Measurements from ENCODE around the gene BICD2.
A peak's percentile ranks its signal among the peaks of the same experiment; 100 is the strongest.
"Not testable (repeated sequence)": the region's sequence is repeated elsewhere in the genome, so short reads cannot be mapped to it uniquely, and the experiment has no call there.

Gene BICD2

DNA sequence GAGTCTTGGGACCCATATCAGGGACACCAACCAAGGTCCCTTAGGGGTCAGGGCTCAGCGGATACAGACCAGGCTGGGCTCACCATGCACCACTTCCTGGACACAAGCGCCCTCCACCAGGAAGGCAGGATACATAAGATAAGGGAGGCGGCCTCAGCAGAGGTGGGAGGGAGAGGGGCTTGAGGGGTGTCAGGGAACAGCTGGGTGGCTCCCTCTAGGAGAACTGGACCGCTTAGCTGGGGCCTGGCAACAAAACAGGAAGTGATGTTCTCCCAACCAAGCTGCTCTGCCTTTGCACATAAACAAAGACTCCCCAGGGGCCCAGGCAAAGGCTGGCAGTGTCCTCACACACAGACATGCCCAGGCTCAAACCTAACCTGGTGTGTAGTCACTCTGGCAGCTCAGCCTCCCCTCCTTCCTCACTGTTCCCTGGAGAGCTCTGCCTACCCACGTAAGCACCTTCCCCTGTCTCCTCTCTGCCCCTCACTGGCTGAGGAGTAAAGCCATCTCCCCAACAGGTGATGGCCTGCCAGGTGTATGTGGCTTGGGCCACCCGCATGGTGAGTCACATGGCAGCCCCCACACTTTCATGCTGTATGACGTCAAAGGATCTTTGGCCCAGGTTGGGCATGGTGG lies 5.8 kb upstream of the BICD2 start:
- DNase-seq: no peak

GRCh38 chr9:92769990-92770359 lies 5.3 kb upstream of the BICD2 start:
- DNase-seq: no peak

DNA sequence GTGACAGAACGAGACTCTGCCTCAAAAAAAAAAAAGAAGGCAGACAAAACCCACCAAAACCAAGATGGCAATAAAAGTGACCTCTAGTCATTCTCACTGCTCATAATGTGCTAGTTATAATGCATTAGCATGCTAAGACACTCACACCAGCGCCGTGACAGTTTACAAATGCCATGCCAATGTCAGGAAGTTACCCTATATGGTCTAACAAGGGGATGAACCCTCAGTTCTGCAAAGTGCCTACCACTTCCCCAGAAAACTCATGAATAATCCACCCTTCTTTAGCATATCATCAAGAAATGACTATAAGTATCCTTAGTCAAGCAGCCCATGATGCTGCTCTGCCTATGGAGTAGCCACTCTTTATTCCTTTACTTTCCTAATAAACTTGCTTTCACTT lies 4.7 kb upstream of the BICD2 start:
- DNase-seq: no peak

- not testable (repeated sequence) for DNase-seq
Observed at GRCh38 chr9:92768816-92769215, 4.2 kb upstream of the BICD2 start.

GRCh38 chr9:92767066-92768054 lies 2.7 kb upstream of the BICD2 start:
- DNase-seq: no peak

DNA sequence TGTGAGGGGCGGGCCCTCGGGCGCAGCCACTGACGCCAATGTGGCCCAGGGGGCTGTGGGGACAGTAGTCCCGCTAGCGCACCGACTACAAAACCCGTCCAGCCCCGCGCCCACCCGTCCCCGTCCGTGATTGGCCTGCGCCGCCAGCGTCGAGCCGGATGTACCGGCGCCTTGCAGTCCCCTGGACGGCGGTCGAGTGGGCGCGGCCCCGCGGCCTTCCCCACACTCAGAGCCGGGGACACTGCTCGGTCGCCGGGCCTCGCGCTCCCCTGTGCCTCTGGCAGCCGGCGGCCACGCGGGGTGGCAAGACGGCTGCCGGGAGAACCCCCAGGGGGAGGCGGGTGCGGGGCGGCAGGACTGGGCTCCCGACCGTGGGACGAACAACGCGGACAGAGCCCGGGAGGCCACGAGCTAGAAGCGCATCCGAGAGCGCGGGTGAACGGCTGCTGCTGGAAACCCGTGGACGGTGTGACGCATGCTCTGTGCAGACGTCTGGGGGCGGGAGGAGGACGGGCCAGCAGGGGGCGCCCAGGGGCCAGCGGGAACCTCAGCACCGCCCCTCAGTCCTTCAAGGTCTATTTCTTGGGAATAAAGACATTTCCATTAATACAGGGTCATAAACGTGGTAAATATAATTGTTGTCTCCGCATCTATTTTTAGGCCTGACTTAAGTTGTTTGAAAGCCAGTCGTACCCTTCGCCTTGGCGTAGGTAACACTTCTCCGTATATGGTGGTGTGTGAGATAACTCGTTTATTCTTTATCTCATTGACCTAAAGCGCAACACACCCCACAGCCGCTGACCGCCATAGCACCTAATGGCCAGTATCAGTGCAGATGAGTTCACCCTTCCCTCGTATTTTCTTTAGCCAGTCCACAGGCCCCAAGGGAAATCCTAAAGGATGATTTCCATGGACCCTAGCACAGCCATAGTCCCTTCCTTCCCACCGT lies 629 bp upstream of the BICD2 start:
- DNase-seq: peak; percentile 92

GRCh38 chr9:92763721-92764380 lies 782 bp downstream of the BICD2 start:
- peak; percentile 27 for DNase-seq

GRCh38 chr9:92762781-92763708 lies 1.6 kb downstream of the BICD2 start:
- no peak for DNase-seq

DNA sequence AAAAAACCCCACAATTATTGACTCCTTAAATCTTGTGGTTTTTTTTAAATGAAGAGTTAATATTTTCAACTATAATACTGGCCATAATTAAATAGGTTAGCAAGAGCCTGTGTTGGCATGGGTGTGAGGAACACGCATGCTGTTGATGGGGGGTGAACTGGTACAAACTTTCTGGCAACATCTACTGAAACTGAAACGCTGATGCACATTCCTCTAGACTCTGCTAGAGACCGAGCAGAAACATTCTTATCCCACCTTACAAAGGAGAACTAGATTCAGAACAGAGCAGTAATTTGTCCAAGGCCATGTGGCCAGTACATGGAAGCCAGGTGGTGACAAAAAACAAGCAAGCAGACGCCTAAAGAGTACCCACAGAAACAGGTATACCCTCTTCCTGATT lies 2.4 kb downstream of the BICD2 start:
- no peak for DNase-seq

DNA sequence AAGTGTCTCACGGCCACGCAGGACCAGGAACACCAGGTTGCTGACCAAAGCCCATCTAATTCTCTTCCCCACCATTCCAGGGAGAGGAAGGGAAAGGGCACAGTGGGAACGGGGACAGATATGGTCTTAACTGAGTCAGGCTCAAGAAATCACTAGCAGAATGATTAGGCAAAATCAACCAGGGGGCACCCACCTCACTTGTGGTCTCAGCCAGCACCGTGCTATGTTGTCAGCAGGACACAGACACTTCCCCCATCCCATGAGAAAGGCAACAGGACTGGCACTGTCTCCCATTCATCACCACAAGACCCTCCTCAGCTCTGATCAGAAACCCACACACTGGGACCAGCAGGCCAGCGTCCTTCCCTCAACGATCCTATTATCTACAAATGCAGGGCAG lies 2.9 kb downstream of the BICD2 start:
- DNase-seq: no peak

DNA sequence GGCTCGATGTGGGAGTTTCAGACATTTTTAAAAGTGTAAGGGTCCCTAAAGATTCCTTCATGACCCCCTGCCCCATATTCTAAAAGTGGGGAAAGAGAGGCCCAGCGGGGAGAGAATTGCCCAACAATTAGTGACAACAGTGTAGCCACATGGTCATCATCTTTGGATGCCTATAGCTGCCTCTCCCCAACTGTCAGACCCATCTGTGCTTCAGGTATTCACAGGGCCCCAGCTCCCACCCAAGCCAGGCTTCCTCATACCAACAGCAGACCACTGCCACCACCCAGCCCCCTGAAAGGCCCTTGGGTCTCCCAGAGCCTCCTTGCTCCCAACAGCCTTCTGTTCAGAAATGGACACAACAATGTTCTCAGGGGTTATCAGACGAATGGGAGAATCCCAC lies 4.1 kb downstream of the BICD2 start:
- DNase-seq: no peak

DNA sequence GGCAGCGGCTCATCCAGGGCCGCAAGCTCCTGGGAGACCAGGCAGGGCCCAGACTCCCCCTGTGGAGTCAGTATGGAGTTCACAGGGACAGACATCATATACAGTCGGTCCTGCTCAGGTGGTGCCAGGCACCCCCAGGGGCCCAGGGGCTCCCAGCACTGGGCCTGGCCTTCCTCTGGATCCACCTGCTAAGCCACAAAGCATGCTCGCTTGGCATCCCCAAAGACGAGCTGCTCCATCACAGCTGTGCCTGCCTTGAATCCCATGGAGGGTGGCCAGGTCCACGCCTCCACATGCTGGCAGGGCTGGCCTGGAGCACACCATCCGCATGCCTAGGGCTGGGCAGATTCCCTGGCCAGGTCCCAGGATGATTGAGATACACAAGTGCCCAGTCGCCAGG lies 4.6 kb downstream of the BICD2 start:
- DNase-seq: no peak

GRCh38 chr9:92759446-92759845 lies 5.2 kb downstream of the BICD2 start:
- no peak for DNase-seq

GRCh38 chr9:92756792-92757191 lies 7.8 kb downstream of the BICD2 start:
- DNase-seq: no peak

GRCh38 chr9:92754091-92754745 lies 10.4 kb downstream of the BICD2 start:
- no peak for DNase-seq

DNA sequence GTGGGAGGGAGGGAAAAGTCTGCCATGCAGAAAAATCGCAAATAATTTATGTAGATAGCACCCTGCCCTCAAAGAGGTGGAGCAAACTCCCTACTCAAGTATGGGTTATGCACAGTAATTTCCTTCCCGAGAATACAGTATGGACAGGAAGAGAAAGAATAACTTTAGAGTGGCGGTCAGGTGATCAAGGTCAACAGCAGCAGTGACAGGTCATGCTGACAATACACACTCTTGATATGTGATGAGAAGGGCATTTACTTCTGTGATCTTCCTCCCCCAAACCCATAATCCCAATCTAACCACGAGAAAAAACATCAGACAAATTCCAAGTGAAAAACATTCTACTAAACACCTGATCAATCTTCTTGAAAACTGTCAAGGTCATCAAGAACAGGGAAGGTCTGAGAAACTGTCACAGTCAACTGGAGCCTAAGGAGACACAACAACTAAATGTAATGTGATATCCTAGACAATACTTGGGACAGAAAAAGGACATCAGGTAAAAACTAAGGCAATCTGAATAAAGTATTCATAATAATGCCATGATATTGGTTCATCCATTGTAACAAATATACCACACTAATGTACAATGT lies 11.7 kb downstream of the BICD2 start:
- no peak for DNase-seq

DNA sequence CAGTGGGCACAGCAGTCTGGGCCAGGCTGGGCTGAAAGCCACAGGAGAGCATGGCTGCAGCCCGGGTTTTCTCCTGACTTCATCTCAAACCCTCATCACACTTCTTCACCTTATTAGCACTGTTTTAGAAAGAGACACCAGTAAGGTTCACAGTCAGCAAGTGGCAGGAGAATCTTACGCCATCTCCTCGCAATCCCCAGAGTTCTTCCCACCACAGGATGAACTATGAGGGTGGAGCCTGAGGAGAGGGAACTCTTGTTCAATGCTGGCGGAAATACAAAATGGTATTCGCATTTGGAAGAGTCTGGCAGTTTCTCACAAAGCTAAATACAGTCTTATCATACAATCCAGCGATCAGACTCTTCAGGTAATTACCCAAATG lies 14.7 kb downstream of the BICD2 start:
- no peak for DNase-seq

- no peak for DNase-seq
Observed at GRCh38 chr9:92749071-92749933, 15.3 kb downstream of the BICD2 start.

DNA sequence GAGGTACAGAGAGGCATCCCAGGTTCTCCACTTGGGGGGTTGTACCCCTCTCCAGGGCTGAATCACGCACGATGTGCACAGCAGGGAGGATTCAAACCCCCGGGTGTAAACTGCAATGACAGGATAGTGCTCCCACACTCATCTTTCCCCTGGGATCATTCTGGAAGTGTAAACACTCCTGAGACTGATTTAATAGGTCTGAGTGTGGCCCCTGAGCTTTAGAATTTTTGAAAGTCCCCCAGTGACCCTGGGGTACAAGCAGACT lies 16.5 kb downstream of the BICD2 start:
- DNase-seq: no peak

All from T-helper 9 cell (primary cell).